KBM-7 (cell line): Measurements from ENCODE around the gene SLCO4A1.

Experiments
- DNase-seq: peaks from one replicate; pipeline ENCODE4 v3.0.0-alpha.2; 2015
- in situ Hi-C: fragments of 300-500 bp; cut with MboI; formaldehyde crosslinking; loops from 2 replicates; pipeline ENCODE4 v1.14.3; 2020; ENCODE audit warnings: low sequenced_read_pairs, low pct_unique_long_range_greater_than_20kb, mixed read lengths

The SLCO4A1 gene

DNA sequence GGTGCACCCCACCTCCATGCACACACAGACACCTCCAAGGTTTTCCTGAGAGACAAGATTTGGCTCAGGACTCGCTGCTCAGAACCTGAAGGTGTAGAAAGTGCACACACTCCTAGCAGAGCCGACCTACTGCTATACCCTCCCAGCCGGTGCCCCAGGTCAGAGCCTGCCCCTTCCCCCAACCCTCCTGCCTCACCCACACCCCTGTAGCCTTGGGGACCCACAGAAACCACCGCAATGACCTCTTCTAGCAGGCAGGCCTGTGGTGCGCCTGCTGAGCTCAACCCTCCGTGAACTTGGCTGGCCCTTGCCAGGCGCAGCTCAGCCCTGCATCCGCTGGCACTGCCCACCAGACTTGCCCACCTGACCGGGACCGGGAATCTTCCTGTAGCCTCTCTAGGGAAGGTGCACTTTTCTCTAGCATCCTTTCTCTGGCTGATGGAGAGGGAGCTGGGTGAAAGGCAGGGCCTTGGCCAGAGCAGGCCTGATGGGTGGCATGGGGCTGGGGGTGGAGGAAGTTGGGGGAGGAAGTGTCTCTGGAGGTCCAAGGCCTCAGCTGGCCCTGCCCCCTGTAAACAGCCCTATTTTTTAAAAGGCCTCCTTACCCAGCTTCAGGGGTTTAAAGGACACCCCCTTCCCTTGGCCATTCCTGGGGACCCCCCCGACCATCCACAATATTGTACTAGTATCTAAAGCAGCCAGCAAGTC lies 36.9 kb upstream of the SLCO4A1 start:
- in situ Hi-C loops, result no loop called here
- DNase-seq, result no peak

DNA sequence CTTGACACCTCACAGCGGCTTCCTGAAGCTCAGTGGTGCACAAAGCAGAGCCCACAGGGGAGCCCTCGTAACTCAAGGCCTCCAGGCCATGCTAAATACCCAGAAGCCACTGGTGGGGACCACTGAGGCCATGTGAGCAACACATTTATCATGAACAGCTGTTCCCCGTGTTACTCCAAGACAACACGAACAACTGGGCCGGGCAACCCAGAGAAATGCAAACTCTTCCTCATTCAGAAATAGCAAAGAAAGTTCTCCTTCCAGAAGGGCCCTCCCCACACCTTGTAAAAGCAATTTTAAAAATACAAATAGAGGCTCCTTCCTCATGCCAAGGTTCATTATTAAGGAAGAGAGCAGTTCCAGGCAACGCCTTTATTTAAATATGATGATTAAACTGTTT lies 36.3 kb upstream of the SLCO4A1 start:
- in situ Hi-C loops, result no loop called here
- DNase-seq, result peak; percentile 55

DNA sequence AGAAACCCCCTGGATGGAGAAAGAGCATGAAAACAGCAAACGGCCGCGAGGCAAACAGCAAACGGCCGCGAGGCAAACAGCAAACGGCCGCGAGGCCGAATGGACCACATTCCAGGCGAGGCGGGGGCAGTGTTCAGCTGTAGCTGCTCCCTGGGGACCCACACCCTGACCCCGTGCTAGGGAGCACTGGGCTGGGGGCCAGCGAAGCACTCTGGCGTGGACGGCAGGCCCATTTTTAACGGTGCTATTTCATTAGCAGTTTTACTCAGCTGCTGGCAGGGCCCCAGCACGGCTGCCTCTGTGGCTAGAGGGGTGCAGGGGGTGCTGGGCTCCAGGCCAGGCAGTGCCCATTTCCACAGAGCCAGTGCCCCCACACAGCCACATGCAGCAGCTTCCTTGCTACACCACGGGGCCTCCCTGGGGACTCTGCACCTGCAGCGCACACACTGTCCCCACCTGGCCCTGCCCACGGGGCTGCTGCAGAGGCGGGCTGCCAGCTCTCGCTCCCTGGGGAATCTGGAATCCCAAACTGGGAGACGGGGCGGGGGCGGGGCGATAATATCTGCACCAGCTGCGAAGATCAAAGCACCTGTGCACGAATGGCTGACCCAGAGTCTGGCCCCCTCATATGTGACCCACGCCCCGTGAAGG lies 35.6 kb upstream of the SLCO4A1 start:
- in situ Hi-C loops, result no loop called here
- DNase-seq, result no peak

DNA sequence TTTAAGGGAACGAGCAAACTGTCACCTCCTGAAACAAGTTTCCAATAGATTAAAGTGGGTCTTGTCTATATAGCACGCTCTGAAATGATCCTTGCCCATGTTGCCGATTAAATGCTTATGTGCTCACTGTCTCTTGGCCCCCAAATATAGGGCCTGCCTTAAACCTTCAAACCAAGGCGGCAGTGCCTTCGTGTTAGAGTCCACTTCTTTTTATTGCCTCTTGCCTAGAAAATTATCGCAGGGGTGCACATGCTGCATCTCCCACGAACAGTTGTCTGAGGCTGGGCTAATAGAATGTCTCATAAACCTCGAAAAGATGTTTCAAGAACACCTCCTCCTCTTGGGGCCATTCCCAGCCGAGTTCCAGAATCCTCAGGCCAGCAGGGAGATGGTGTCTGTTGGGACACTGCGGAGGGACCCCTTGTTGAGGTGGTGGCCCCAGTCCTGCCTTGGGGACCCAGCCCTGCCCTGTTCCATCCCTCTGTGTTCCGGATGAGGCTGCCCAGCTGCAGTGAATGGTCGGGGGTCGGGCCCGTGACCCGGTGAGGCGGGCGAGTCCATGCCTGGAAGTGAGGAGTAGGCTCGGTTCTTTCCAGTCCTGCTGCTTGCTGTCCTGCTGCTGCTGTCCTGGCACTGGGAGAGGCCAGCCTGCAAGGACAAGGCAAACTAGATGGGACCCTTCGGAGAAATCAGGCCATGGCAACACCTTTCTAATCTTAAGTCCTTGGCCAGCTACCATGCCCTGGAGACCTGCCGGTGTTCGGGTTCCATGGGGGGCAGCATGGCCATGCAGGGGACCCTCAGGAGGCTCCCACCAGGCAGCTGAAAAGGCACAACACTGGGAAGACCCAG lies 34.7 kb upstream of the SLCO4A1 start:
- in situ Hi-C loops, result no loop called here

DNA sequence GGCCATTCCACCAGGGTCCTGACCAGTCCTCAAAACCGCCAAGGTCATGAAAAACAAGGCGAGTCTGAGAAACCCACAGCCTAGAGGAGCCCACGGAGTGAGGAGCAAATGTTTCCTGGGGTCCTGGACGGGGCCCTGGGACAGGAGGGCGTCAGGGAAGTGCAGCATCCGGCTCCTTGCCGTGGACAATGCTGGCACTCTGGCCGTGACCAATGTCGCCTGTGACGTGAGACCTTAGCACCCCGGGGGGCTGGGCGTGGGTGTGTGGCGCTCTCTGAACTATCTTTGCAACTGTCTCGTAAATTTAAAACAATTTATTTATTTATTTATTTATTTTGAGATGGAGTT lies 34.1 kb upstream of the SLCO4A1 start:
- in situ Hi-C loops, result no loop called here
- DNase-seq, result no peak

More for the DNA sequence above, 34.7 kb upstream of the SLCO4A1 start:
- no peak for DNase-seq

GRCh38 chr20:62609279-62609720 lies 33.0 kb upstream of the SLCO4A1 start:
- in situ Hi-C loops, result no loop called here
- DNase-seq, result peak; percentile 34

DNA sequence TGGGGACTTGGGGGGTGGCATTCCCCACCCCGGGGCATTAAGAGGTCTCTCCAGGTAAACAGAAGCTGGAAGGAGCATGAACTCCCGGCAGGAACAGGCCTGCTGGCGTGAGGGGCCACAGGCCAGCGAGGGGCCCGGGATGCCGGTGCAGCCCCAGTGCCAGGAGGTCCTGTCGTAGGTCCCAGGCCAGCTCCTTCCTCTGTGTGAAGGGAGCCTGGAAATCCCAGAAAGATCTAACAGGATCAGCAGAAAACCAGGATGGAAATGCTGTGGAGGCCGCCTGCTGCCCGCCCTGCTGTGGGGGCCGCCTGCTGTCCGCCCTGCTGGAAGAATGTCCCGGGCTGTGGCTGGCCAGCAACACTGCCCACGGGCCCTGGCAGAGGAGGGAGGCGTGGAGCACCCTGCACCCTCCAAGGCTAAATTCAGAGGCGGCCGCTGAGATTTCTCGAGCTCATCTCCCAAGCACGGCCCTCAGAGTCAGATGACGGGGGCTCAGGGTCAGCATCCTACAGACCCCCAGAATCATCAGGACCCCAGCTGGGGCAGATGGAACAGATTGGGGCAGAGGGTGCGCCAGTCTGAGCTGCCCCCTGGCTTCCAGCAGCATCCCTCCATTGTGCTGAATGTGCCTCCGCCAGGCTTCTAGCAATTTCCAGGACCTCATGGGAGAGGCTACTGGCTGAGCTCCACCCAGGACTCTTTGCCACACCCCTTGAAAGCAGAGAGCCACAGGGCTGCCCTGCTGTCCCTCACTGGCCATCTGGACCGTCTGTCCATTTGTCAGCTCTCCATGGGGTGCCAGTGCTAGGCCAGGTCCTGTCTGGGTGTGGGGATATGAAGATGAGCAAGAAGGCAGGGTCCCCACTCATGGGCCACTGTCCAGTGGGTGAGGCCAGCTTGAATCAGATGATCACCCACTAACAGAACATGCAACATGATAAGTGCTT lies 32.2 kb upstream of the SLCO4A1 start:
- in situ Hi-C loops, result no loop called here
- DNase-seq, result no peak

GRCh38 chr20:62611012-62611411 lies 31.3 kb upstream of the SLCO4A1 start:
- in situ Hi-C loops, result no loop called here
- DNase-seq, result no peak

GRCh38 chr20:62611819-62612218 lies 30.5 kb upstream of the SLCO4A1 start:
- in situ Hi-C loops, result no loop called here
- no peak for DNase-seq

- in situ Hi-C loops, result no loop called here
- no peak for DNase-seq
Measured at GRCh38 chr20:62614085-62614960, 28.0 kb upstream of the SLCO4A1 start.

DNA sequence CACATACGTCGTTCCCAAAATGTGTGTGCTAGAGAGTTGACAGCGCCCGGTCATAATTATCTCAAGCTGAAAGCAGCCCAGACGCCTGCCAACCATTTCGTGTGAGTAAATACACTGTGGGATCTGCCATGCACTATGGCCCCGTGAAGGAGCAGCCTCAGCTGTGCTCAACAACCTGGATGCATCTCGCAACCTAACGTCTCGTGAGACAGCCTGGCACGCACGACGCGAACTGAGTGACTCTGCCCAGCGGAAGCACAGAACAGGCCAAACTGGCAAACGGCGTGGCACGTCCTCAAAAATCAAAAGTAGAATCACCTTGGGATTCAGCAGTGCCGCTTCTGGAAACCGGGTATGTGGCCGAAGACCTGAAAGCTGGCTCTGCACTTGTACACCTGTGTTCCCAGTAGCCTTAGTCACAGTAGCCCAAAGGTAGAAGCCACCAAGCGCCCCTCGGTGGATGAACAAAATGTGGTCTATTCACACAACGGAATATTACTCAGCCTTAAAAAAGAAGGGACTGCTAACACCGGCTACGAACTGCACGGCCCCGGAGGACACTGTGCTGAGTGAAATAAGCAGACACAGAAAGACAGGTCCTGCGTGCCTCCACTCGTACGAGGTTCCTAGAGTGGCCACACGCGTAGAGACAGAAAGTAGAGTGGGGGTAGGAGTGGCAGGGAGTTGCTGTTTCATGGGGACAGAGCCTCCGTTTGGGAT lies 27.2 kb upstream of the SLCO4A1 start:
- no peak for DNase-seq
- in situ Hi-C loops, result no loop called here

- in situ Hi-C loops, result no loop called here
- DNase-seq, result no peak
Measured at GRCh38 chr20:62615750-62616251, 26.5 kb upstream of the SLCO4A1 start.

- peak; percentile 84 for DNase-seq
- in situ Hi-C loops, result no loop called here
Measured at GRCh38 chr20:62616728-62617621, 25.3 kb upstream of the SLCO4A1 start.

GRCh38 chr20:62617711-62618483 lies 24.4 kb upstream of the SLCO4A1 start:
- DNase-seq, result peak; percentile 82
- in situ Hi-C loops, result no loop called here

DNA sequence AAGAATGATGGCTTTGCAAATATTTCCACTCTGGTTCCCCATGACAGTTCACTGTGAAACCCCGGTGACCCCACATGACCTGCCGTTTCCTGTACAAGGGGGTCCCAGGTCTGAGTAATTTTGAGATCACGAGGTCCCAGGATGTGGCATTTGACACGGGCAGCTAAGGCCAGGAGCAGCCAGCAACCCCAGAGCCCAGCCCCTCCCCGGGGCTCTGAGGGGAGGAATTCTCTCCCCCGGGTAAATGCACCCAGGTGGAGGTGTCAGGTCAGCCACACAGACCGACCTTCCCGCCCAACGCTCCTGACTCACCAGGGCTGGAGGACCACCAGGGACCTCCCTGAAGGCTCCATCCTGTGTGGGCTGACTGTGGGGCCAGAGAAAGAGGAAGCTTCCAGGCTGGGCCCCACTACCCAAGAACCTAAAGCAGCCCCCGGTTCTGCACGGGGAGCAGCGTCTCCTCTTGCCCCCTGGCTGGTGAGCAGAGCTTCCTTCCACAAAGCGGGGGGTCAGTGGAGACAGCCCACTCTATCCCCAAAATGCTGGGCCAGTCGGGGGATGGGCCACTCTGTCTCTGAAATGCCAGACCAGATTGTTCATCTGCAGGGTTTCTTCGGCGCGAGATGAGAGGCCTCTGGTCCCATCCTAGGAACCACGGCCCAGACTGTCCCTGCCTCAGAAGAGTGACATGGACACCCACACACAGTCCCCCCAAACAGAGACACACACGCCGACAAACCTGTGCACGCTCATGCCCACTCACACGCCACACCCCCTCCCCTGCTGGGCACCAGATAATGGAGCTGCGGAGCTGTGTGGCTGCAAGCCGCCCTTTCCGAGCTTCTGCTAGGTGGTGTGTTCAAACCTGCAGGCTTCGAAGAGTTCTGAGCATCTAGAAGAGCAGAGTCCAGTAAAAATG lies 23.4 kb upstream of the SLCO4A1 start:
- DNase-seq, result peak; percentile 47
- in situ Hi-C loops, result no loop called here
